Measurements from ENCODE around the gene GRID2. TPM values are rescaled to one million over a fixed set of nuclear protein-coding genes. Genes with fewer than 3 reads are reported as not detected.

GRID2 gene
- total and polyA plus RNA-seq, 2 of the 13 experiments (the other 11 are each of a cell fraction or from before 2014, with no cell fraction given) = not detected

DNA sequence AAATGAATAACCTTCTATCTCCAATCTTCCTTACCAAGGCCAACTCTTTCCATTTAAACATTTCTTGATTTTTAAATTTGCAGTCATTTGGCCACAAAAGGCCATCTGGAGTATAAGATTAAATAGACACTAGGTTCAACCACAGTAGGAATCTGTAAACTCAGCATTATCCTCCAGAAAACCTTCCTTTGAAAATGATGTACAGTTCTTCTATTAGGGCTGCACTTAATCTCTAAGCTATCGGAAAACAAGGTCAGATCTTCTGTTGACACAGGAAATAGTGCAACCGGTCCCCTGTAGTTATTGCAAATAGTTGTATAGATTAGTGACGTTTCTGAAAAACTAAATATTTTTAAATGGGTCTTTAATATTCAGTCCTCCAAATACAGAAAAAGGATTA is 1165.8 kb downstream of the GRID2 start (continued):
- TF ChIP-seq KDM3A (CRISPR knock-in tag; IDR thresholded peaks at IDR 0.05; ENCODE audit: low read depth) = no peak
- TF ChIP-seq, protein P1, sequence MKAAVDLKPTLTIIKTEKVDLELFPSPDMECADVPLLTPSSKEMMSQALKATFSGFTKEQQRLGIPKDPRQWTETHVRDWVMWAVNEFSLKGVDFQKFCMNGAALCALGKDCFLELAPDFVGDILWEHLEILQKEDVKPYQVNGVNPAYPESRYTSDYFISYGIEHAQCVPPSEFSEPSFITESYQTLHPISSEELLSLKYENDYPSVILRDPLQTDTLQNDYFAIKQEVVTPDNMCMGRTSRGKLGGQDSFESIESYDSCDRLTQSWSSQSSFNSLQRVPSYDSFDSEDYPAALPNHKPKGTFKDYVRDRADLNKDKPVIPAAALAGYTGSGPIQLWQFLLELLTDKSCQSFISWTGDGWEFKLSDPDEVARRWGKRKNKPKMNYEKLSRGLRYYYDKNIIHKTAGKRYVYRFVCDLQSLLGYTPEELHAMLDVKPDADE (CRISPR knock-in tag; IDR thresholded peaks at IDR 0.05) = no peak

DNA sequence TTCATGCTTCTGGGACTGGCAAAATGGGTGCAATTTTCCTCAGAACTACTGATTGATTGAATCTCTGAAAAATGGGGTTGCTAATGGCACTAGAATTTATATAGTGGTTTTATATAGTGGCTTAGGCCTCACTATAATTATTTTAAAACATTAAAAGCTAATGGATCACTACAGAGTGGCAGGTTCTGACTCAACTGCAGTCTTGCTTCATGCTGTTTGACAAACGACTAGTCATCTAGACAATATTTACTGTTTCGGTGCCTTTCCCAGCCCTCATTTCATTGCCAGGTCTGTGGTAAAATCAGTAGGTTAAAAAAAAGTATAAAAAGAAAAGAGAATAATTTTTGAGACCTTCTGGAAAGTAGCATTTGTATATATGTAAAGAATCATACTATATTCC is 1172.0 kb downstream of the GRID2 start:
- Histone ChIP-seq H3K4me2 (ENCODE audit: low read depth, low read length) (no peak overlapping the region), H4K20me1 (ENCODE audit: insufficient read depth, low read length) (no peaks in the 10 kb centered on the region), H3K4me1 (ENCODE audit: insufficient read depth, low read length) (no peaks in the 10 kb centered on the region), H3K27ac (ENCODE audit: extremely low read length, insufficient read depth, low read length) (no peak overlapping the region), H3K9me3 (ENCODE audit: low read length) (no peaks in the 10 kb centered on the region), H2AFZ (ENCODE audit: low read length) (no peak overlapping the region), H3K79me2 (ENCODE audit: insufficient read depth, low read length) (no peaks in the 10 kb centered on the region), H3K27me3 (ENCODE audit: control insufficient read depth in 1 of 2, insufficient read depth in 2 of 2, low read length in 2 of 2) (no peaks in the 10 kb centered on the region), H3K36me3 (replicated peaks in 1 of 2; ENCODE audit: control insufficient read depth in 1 of 2, insufficient read depth in 2 of 2, low read length in 2 of 2) (no peaks in the 10 kb centered on the region), H3K4me3 (replicated peaks in 1 of 3; ENCODE audit: insufficient read depth in 1 of 3, low read depth in 2 of 3, low read length in 3 of 3) (no peak overlapping the region), H3K9ac (ENCODE audit: insufficient read depth, low read depth, low read length) (no peak overlapping the region)
- ChIA-PET CTCF (ENCODE audit: low intra/inter-chr PET ratio, low total read pairs) (no interaction called here), POLR2A (no interaction called here)
- no peak for ATAC-seq
- intact Hi-C loops (cut with micrococcal nuclease; ENCODE audit: unreplicated experiment) (no loop called here), in situ Hi-C loops (cut with HindIII; ENCODE audit: extremely low pct_ligation_motif_present, low pct_unique_long_range_greater_than_20kb) (no loop called here)
- no peak for TF ChIP-seq KLF11 (CRISPR knock-in tag; IDR thresholded peaks at IDR 0.05)
- TF ChIP-seq GABPB1 (CRISPR knock-in tag; IDR thresholded peaks at IDR 0.05) = no peak
- TF ChIP-seq ZNF569 (CRISPR knock-in tag; IDR thresholded peaks at IDR 0.05; ENCODE audit: borderline replicate concordance) = no peak
- TF ChIP-seq SSRP1 (CRISPR knock-in tag; IDR thresholded peaks at IDR 0.05) = no peak
- TF ChIP-seq FOSL2 (CRISPR knock-in tag; IDR thresholded peaks at IDR 0.05) = no peak; the same call in 1 of the 2 replicates
- TF ChIP-seq ZSCAN25 (CRISPR knock-in tag; IDR thresholded peaks at IDR 0.05) = no peak
- no peak for TF ChIP-seq PRMT3 (CRISPR knock-in tag; IDR thresholded peaks at IDR 0.05; ENCODE audit: borderline replicate concordance, low read depth)
- TF ChIP-seq, protein P2, sequence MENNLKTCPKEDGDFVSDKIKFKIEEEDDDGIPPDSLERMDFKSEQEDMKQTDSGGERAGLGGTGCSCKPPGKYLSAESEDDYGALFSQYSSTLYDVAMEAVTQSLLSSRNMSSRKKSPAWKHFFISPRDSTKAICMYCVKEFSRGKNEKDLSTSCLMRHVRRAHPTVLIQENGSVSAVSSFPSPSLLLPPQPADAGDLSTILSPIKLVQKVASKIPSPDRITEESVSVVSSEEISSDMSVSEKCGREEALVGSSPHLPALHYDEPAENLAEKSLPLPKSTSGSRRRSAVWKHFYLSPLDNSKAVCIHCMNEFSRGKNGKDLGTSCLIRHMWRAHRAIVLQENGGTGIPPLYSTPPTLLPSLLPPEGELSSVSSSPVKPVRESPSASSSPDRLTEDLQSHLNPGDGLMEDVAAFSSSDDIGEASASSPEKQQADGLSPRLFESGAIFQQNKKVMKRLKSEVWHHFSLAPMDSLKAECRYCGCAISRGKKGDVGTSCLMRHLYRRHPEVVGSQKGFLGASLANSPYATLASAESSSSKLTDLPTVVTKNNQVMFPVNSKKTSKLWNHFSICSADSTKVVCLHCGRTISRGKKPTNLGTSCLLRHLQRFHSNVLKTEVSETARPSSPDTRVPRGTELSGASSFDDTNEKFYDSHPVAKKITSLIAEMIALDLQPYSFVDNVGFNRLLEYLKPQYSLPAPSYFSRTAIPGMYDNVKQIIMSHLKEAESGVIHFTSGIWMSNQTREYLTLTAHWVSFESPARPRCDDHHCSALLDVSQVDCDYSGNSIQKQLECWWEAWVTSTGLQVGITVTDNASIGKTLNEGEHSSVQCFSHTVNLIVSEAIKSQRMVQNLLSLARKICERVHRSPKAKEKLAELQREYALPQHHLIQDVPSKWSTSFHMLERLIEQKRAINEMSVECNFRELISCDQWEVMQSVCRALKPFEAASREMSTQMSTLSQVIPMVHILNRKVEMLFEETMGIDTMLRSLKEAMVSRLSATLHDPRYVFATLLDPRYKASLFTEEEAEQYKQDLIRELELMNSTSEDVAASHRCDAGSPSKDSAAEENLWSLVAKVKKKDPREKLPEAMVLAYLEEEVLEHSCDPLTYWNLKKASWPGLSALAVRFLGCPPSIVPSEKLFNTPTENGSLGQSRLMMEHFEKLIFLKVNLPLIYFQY (CRISPR knock-in tag; IDR thresholded peaks at IDR 0.05; ENCODE audit: borderline replicate concordance) = no peak
- TF ChIP-seq ZNF709 (CRISPR knock-in tag; IDR thresholded peaks at IDR 0.05) = no peak
- TF ChIP-seq FOXO1 (CRISPR knock-in tag; IDR thresholded peaks at IDR 0.05) = no peak
- TF ChIP-seq KAT7 (CRISPR knock-in tag; IDR thresholded peaks at IDR 0.05; ENCODE audit: borderline replicate concordance) = no peak
- no peak for TF ChIP-seq ELF1 (CRISPR knock-in tag; IDR thresholded peaks at IDR 0.05)
- TF ChIP-seq GLI4 (CRISPR knock-in tag; IDR thresholded peaks at IDR 0.05; ENCODE audit: borderline replicate concordance) = no peak
- TF ChIP-seq, protein P3, sequence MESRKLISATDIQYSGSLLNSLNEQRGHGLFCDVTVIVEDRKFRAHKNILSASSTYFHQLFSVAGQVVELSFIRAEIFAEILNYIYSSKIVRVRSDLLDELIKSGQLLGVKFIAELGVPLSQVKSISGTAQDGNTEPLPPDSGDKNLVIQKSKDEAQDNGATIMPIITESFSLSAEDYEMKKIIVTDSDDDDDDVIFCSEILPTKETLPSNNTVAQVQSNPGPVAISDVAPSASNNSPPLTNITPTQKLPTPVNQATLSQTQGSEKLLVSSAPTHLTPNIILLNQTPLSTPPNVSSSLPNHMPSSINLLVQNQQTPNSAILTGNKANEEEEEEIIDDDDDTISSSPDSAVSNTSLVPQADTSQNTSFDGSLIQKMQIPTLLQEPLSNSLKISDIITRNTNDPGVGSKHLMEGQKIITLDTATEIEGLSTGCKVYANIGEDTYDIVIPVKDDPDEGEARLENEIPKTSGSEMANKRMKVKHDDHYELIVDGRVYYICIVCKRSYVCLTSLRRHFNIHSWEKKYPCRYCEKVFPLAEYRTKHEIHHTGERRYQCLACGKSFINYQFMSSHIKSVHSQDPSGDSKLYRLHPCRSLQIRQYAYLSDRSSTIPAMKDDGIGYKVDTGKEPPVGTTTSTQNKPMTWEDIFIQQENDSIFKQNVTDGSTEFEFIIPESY (CRISPR knock-in tag; IDR thresholded peaks at IDR 0.05) = no peak
- no peak for TF ChIP-seq FOXA3 (CRISPR knock-in tag; IDR thresholded peaks at IDR 0.05)
- TF ChIP-seq BRD4 (CRISPR knock-in tag; IDR thresholded peaks at IDR 0.05) = no peak
- no peak for TF ChIP-seq ZNF768 (CRISPR knock-in tag; IDR thresholded peaks at IDR 0.05)
- no peak for TF ChIP-seq MEIS2 (CRISPR knock-in tag; IDR thresholded peaks at IDR 0.05)
- no peak for FAIRE-seq
- 0% methylated on average over 2 of the region's 2 CpGs for WGBS (ENCODE audit: low lambda C conversion rate)
- no peak for DNase-seq (ENCODE audit: low spot score)
- no TSS peak for BruUV-seq (replicated peaks)

All from HepG2 (cell line).